GM18868 (cell line): ENCODE results near the gene ACTR3C.
"Not testable (repeated sequence)": the region's sequence is repeated elsewhere in the genome, so short reads cannot be mapped to it uniquely, and the experiment has no call there.

Experiments used
- ATAC-seq: cut with Tn5 transposase; IDR thresholded peaks from one replicate; pipeline ENCODE4 v1.9.1; 2021; ENCODE audit warnings: mild to moderate bottlenecking, moderate library complexity; ENCODE audit not compliant: unreplicated experiment

The ACTR3C gene

GRCh38 chr7:150219941-150220658 is 103.2 kb downstream of the ACTR3C start:
- ATAC-seq, result not testable (repeated sequence)

- not testable (repeated sequence) for ATAC-seq
Observed at GRCh38 chr7:150206848-150207247, 116.5 kb downstream of the ACTR3C start.

GRCh38 chr7:150205866-150206265 is 117.5 kb downstream of the ACTR3C start:
- not testable (repeated sequence) for ATAC-seq

GRCh38 chr7:150204577-150204976 is 118.8 kb downstream of the ACTR3C start:
- not testable (repeated sequence) for ATAC-seq

- ATAC-seq, result not testable (repeated sequence)
Observed at GRCh38 chr7:150202894-150203293, 120.5 kb downstream of the ACTR3C start.
